Activated B cell treated with CpG ODN at 0.5 μM for 24 hours (primary cell): ENCODE results near the gene CFAP410. TPM values are rescaled to one million over a fixed set of nuclear protein-coding genes. Genes with fewer than 3 reads are reported as not detected.
A peak's percentile ranks its signal among the peaks of the same experiment; 100 is the strongest.

Experiments
- ATAC-seq: fragments of 200-7000 bp; cut with Tn5 transposase; one replicate; pipeline ENCODE4 v1.10.0; 2021; ENCODE audit warnings: low read depth, mild to moderate bottlenecking, moderate library complexity
- CTCF ChIA-PET: fragments of 350-600 bp; sonication (Branson Sonifier 250); formaldehyde crosslinking; loops from one replicate; lab custom pipeline; 2021; ENCODE audit warnings: antibody characterized with exemption; lab: Charles Lee
- POLR2A ChIA-PET: fragments of 350-600 bp; sonication (Branson Sonifier 250); formaldehyde crosslinking; loops from one replicate; lab custom pipeline; 2021; ENCODE audit warnings: antibody characterized with exemption; lab: Charles Lee
- DNase-seq: peaks from one replicate; pipeline ENCODE4 v3.0.0; 2022
- H3K27ac Mint-ChIP-seq: one replicate; pipeline ENCODE4 v1.8.0; 2020; ENCODE audit warnings: mixed read lengths
- H3K27me3 Mint-ChIP-seq: one replicate; pipeline ENCODE4 v1.8.0; 2021; ENCODE audit warnings: mixed read lengths
- H3K36me3 Mint-ChIP-seq: one replicate; pipeline ENCODE4 v1.8.0; 2021; ENCODE audit warnings: low read depth, mixed read lengths
- H3K4me1 Mint-ChIP-seq: one replicate; pipeline ENCODE4 v1.8.0; 2021; ENCODE audit warnings: mixed read lengths
- H3K4me3 Mint-ChIP-seq: one replicate; pipeline ENCODE4 v1.8.0; 2020; ENCODE audit warnings: mild to moderate bottlenecking, mixed read lengths
- H3K9me3 Mint-ChIP-seq: one replicate; pipeline ENCODE4 v1.8.0; 2020; ENCODE audit warnings: mixed read lengths
- CTCF ChIP-seq: fragments of 200-600 bp; IDR thresholded peaks from one replicate; pipeline ENCODE4 v1.8.0; 2022; ENCODE audit warnings: antibody characterized with exemption, mild to moderate bottlenecking
- intact Hi-C: fragments of 100-400 bp; cut with micrococcal nuclease; formaldehyde crosslinking; loops from one replicate; pipeline ENCODE4 v1.15.1; 2024
- total RNA-seq: library from RNA; stranded (reverse); gene quantifications from 2 replicates; pipeline ENCODE4 v1.2.3, GENCODE V29; 2022

Gene CFAP410
- total RNA-seq, 1 donor from 2014 or later: 62.3 TPM

- H3K36me3 Mint-ChIP-seq: peaks cover 3% of the 10 kb centered on the region
- H3K9me3 Mint-ChIP-seq: no peaks in the 10 kb centered on the region
- ChIA-PET POLR2A (interaction anchor here (1.1 kb wide), 1 partner anchor 9 kb away, joined by 3 read pairs; no protein-coding TSS in a partner anchor), CTCF (no interaction called here)
- intact Hi-C loops: loop anchor here (10.0 kb wide), 2 partner anchors 154 to 486 kb away; partner anchors contain the start of gene LRRC3
- peak overlapping the region; percentile 81 for H3K4me3 Mint-ChIP-seq
- DNase-seq (no peak), ATAC-seq (no peak)
- TF ChIP-seq CTCF: no peak
- peaks cover 65% of the 10 kb centered on the region for H3K4me1 Mint-ChIP-seq
- no peaks in the 10 kb centered on the region for H3K27me3 Mint-ChIP-seq
- peak overlapping the region; percentile 56 for H3K27ac Mint-ChIP-seq
Measured at GRCh38 chr21:44301141-44301540, 38.0 kb downstream of the CFAP410 start.

GRCh38 chr21:44300262-44300959 lies 38.8 kb downstream of the CFAP410 start:
- TF ChIP-seq CTCF: no peak
- peak; percentile 27 for ATAC-seq
- peak overlapping the region; percentile 56 for H3K27ac Mint-ChIP-seq
- intact Hi-C loops: loop anchor here (1.0 to 10.0 kb wide), 3 partner anchors 39 to 486 kb away; partner anchors contain the start of genes CFAP410 and LRRC3
- H3K9me3 Mint-ChIP-seq: no peaks in the 10 kb centered on the region
- peak; percentile 68 for DNase-seq
- H3K4me1 Mint-ChIP-seq: peaks cover 71% of the 10 kb centered on the region
- H3K27me3 Mint-ChIP-seq: no peaks in the 10 kb centered on the region
- CTCF ChIA-PET: no interaction called here
- peak overlapping the region; percentile 81 for H3K4me3 Mint-ChIP-seq
- H3K36me3 Mint-ChIP-seq: peaks cover 3% of the 10 kb centered on the region
- POLR2A ChIA-PET: interaction anchor here (1.1 kb wide), 1 partner anchor 10 kb away, joined by 3 read pairs; no protein-coding TSS in a partner anchor

GRCh38 chr21:44299458-44300261 lies 39.5 kb downstream of the CFAP410 start, which contains the start of gene PFKL:
Gene PFKL, plus strand, starts transcription at chr21:44300053. Its CDS starts 53 bp downstream, at chr21:44300106.
- ATAC-seq: peak; percentile 65
- Mint-ChIP-seq H3K36me3 (peaks cover 3% of the 10 kb centered on the region), H3K27ac (peak within 1 kb of the TSS; percentile 95), H3K27me3 (no peaks in the 10 kb centered on the region), H3K9me3 (no peaks in the 10 kb centered on the region), H3K4me3 (peak within 1 kb of the TSS; percentile 86), H3K4me1 (peaks cover 73% of the 10 kb centered on the region)
- TF ChIP-seq CTCF: no peak
- ChIA-PET CTCF (interaction anchor here (0.6 kb wide), 1 partner anchor 214 kb away, joined by 5 read pairs; no protein-coding TSS in a partner anchor), POLR2A (interaction anchor here (1.1 to 1.2 kb wide), 2 partner anchors 11 to 23 kb away, joined by 3 to 5 read pairs; no protein-coding TSS in a partner anchor)
- peak; percentile 80 for DNase-seq
- intact Hi-C loops: loop anchor here (1.0 to 10.0 kb wide), 4 partner anchors 40 to 485 kb away; partner anchors contain the start of genes CFAP410, LRRC3 and TRAPPC10

- ChIA-PET CTCF (interaction anchor here (0.6 kb wide), 1 partner anchor 213 kb away, joined by 5 read pairs; no protein-coding TSS in a partner anchor), POLR2A (interaction anchor here (1.2 kb wide), 1 partner anchor 23 kb away, joined by 5 read pairs; no protein-coding TSS in a partner anchor)
- Mint-ChIP-seq H3K9me3 (no peaks in the 10 kb centered on the region), H3K4me3 (peak overlapping the region; percentile 86), H3K27me3 (no peaks in the 10 kb centered on the region), H3K36me3 (peaks cover 3% of the 10 kb centered on the region), H3K27ac (peak overlapping the region; percentile 95), H3K4me1 (peaks cover 76% of the 10 kb centered on the region)
- no peak for TF ChIP-seq CTCF
- DNase-seq: no peak
- no peak for ATAC-seq
- intact Hi-C loops: loop anchor here (2.0 kb wide), 1 partner anchor 286 kb away; the partner anchor contains the start of gene TRAPPC10
Measured at GRCh38 chr21:44299085-44299457, 40.1 kb downstream of the CFAP410 start.
